ENCODE measurements around the gene PICK1.
"Not testable (repeated sequence)": the region's sequence is repeated elsewhere in the genome, so short reads cannot be mapped to it uniquely, and the experiment has no call there.

The PICK1 gene

DNA sequence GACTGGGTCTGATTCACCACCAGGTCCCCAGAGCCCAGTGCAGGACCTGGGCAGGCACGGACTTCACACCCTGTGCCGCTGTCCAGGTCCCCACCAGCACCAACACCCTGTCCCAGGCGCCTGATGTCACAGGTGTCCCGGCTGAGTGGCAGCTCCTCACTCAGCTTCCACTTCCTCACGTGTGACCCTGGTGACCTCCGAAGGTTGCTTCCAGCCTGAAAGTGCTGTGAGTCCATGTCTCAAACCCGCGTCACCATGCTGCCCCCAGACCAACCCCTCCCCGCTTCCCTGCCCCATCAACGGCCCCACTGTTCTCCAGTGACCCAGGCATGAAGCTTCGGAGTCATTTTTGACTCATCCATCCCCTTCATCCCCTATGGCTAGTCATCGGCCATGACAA, 25.7 kb upstream of the PICK1 start:
- no peak for DNase-seq

DNA sequence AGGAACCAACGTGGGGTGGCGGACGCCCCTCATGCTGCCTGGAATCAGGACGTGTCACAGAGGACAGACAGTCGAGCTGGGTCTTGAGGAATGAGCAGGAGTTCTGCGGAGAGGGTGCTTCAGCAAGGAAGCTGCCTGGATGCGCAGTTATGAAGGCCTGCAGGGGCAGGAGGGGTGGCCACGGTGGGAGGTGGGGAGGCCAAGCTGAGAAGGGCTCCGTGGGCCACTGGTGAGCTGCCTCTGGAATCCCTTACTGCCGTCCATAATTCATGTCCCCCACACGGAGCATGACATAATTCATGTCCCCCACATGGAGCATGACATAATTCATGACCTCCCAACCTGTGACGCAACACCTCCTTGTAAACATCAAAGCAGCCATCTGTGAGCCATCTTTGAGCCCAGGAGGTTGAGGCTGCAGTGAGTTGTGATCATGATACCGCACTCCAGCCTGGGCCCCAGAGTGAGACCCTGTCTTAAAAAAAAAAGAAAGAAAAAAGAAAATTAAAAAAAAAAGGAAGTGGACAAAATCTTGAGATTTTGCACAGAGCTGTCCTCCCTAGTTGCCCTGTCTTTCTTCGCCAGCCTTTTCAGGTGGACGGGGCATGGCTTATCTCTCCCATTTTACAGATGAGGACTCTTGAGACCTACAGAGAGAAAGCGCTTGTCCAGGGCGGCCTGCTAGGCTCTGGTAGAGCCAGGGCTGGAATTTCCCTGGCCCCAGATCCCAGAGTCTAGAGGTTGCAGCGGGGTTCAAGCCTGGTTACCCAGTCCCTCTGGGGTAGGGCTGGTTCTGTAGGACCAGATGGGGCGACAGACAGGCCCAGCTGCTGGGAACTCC, 24.3 kb upstream of the PICK1 start:
- no peak for DNase-seq

DNA sequence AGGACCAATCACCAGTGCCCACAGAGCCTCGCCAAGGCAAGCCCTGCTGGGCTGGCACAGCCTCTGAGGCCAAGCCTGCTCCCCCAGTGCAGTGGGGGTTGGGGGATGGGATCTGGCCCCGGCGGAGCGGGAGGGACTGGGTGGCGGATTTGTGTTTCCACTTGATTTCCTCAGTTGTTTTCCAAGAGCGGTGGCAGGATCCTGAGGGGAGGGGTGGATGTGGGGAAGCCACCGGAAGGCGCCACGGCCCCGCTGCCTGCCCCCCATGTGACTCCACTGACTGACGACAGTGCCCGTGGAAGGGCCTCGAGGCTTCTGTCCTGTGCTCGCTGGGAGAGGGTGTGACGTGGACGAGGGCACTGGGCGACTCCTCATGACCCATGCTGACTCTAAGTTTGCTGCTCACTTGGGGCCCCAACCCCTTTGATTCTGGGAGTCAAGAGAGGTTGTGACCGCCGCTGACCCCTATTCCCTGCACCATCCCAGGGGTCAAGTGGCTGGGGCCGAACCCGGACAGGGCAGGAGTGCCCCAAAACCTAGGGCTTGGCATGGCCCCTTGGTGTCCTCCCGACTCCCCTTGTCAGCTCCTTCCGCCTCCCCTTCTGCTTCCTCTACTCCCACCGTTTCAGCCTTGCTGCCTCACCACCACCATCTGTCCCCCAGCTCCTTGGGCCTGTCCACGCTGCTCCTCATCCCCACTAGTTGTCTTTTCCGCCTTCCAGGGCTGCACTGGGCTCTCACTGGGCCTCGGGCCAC, 23.5 kb upstream of the PICK1 start:
- no peak for DNase-seq

DNA sequence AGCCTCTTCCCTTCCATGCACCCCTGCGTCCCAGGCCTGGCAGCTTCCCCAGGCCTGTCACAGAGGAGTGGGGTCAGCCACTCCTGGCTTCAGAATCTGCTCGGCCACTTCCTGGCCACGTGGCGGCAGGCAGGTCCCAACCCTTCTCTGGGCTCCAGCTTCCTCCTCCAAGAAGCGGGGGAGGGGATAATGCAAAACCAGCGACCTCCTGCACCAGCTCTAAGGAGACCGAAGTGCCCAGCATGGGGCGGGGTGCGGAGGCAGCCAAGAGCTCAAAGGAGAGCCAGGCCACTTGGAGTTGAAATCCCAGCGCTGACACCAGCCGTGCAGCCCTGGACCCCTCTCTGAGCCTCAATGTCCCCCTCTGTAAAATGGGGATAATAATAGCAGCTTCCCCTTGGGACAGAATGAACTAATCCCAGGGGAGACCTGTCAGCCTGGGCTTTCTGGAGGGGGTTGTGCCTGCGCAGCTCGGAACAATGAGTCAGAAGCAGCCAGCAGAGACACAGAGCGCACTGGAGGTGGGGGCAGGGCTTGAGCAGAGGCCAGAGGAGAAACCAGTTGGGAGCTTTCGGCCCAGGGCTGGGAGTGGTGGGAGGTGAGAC, 22.8 kb upstream of the PICK1 start:
- DNase-seq: no peak

DNA sequence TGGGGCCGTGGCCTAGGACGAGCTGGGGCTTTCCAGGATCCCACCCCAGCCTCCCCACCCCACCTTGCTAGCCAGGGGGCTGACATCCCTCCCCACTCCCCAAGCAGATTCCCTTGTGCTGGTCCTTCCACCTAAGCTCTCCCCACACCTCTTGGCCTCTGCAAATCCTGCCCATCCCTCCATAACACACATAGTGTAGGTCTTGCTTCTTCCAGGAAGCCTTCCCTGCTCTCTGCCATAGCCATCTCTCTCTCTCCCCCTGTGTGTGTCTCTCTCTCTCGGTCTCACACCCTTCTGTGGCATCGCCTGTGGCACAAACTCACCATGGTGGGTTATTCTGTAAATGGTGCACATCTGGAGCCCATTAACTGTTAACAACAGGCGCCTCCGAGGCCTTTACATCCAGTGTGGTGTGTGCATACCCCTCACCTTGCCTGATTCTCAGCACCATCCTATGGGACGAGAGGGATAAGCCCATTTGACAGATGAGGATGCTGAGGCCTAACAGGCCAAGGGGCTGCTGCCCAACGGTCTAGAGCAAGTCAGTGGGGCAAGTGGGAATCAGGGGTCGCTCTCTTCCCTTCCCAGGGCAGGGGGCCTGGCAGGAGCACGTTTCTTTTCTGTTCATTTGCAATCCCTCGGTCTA, 22.2 kb upstream of the PICK1 start:
- no peak for DNase-seq

DNA sequence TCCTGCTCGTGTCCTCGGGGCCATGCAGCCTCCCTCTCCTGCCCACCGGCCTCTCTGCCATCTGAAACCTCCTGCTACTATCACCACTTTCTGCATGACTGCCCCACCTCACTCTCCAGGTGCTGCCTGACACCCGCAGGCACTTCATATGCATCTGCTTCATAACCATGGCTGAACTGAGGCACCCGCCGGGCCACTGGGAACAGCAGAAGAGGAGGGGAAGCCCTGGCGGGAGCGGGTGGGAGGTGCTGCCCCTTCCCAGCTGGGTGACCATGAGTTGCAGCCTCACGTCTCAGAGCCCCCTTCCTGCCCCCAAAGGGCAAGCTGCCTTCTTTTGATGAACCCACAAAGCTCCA, 21.7 kb upstream of the PICK1 start:
- no peak for DNase-seq

DNA sequence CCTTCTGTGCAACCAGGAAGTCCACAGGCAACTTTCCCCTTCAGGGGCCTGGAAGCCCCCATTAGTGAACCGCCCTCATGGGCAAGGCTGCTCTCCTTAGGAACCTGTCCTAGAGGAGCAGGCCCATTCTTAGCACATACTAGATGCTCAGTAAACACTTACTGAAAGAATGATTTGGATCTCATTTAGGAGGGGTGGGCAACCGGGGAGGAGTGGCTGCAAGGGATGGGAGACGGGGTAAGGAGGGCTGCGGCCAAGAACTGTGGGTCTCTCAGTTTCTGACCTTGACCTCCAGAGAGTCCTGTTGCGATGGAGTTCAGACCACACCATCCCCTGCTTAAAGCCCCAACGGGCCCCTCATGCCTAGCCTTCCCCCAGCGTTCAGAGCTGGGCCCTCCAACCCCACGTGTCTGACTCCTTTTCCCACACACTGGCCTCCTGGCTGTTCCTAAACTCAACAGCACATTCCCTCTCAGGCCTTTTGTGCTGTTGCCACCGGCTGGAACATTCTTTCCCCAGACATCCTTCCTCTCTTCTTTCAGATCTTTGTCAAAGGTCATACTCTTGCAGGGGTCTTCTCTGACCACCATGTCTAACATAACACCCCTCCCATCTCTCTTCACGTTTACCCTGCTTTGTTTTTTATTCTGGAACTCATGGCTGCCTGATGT, 20.7 kb upstream of the PICK1 start:
- no peak for DNase-seq

DNA sequence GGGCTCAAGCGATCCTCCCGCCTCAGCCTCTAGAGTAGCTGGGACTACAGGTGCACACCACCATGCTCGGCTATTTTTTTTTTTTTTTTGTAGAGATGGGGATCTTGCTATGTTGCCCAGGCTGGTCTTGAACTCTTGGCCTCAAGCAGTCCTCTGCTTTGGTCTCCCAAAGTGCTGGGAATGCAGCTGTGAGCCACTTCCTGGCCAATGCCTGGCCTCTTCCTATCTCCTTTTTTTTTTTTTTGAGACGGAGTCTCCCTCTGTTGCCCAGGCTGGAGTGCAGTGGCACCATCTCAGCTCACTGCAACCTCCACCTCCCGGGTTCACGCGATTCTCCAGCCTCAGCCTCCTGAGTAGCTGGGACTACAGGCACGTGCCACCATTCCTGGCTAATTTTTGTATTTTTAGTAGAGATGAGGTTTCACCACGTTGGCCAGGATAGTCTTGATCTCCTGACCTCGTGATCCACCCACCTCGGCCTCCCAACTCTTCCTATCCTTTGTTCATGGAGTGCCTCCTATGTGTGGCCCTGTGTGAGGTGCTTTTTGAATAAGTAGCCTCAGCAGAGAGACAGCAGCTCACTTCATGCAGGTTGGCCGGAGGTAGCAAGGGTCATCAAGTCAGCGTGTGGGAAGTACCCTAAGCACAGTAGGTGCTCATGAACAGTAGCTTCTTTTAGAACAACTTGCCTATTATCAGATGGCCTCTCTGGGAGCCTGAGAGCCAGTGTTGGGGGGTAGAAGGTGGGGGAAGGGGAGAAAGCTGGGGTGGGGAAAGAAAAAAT, 19.6 kb upstream of the PICK1 start:
- DNase-seq: not testable (repeated sequence)

DNA sequence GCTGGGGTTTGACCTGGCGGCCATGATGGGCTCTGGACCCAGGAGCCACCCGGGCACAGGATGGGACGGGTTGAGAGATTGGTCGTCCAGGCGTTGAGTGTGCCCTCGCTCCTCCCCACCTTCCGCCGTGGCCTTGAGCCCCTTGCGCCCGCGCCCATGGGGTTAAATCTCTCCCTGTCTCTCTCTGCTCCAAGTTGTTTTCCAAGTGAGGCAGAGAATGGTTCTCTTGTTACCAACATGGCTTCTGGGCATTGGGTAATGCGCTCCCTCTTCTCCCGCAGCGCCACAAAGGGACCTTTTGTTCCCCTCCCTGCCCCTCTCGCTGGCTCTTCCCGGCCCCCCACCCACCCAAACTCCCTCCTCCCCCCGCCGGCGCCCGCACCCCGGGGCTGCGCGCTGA, 18.8 kb upstream of the PICK1 start:
- DNase-seq: no peak

DNA sequence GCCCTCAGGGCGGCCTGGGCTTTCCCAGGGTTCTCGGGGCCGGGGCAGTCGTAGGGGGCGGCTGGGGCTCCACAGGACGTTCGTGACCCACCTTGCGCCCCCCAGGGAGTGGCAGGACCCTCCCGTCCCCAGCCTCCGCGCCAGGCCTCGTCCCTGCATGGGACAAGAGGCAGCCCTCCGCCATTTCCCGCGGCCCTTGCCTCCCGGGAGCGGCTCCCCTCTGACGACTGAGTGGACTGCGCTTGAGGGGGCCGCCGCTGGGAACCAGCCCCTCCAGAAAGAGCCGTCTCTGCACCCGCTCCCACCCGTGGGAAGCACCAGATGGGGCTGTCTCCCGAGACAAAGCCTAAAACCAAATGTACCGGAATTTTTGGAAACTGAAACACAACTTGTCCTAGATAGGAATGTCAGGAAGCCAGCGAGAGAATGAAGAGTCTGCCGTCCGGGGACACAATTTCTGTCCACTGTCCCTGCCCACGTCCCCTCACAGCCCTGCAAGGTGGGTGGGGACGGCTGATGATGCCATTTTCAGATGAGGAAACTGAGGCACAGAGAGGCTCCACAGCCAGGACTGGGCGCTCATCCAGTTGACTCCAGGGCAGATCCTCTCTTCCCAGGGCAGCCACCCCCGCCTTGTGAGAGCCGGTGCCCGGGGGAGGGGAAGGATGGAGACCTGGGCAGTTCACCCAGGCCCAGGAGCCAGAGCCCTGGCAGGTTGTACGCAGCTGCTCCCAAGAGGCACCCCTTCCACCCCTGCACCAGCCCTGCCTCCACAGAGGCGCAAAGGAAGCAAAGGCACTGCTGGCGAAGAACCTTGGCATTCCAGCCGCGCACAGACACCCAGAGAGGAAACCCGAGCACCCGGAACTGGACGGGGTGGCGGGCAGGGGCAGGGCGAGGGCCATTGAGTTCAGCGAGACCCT, 18.1 kb upstream of the PICK1 start:
- no peak for DNase-seq

DNA sequence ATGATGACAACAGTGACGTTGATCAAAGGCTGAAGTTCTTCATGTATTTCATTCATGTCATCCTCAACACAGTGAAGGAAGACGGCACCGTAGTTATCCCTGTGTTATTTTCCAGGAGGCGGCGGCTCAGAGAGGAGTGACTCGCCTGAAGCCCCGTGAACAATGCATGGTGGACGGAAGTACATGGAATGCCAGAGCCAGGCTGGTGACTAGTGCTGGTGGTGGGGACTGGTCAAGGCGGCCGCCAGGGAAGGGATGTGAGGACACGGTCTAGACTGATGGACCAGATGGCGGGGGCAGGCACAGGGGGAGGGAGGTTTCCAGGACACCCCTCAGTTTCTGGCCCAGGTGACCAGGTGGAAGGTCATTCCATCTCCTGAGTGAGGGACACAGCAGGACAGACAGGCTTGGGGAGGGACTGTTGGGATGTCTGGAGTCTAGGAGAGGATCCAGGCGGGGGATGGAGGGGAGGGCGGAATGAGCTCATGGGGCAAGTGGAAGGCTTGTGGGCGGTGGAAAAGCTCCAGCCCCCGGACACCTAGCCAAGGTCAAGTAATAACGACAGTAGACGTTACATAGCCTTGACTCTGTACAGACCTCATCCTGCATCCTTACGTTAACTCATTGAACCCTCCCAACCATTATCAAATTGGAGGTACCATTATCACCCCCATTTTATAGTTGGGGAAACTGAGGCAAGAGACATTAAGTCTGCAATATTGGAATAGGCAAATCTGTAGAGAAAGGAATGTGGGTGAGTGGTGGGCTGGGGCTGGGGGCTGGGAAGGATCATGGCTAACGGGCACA, 16.0 kb upstream of the PICK1 start:
- no peak for DNase-seq

DNA sequence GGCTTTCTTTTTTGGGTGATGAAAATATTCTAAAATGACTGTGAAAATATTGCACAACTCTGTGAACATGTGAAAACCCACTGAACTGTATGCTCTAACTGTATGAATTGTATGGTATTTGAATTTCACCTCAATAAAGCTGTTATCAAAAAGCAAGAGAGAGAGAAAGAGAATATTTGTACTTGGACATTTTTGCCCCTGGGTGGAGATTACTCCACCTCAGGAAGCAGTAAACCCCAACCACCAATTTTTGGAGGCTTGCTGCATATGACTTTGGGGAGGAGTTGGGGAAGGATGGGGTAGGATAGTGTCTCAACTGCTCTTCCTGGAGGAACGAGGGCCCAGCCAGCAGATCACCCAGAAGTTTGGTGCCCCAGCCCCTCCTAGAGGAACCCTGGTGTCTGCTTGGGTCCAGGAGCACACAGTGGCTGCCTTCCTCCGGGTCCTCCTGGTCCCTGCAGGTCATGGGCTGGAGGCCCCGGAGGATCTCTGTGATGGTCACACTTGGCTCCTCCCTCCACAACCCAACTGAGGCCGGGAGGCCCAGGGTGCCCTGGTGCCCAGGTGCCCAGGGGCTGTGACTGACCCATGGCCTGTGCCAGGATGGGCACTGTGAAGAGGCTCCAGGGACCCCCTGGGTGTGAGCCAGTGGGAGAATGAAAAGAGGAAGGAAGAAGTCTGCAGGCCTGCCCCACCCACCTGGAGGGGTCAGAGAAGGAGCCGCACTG, 15.3 kb upstream of the PICK1 start:
- DNase-seq: no peak

DNA sequence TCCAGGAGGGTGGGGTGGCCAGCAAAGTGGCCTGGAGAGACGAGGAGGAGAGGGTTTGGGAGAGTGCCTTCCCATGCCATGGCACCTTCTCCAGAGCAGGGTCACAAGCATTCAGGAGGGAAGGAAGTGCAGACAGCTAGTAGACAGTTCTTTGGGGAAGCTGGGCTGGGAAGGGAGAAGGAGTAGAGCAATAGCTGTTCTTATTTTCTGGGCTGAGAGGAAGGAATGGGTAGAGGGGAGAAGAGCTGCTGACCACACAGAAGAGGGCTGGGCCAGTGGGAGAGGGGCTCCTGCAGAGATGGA, 14.8 kb upstream of the PICK1 start:
- no peak for DNase-seq

DNA sequence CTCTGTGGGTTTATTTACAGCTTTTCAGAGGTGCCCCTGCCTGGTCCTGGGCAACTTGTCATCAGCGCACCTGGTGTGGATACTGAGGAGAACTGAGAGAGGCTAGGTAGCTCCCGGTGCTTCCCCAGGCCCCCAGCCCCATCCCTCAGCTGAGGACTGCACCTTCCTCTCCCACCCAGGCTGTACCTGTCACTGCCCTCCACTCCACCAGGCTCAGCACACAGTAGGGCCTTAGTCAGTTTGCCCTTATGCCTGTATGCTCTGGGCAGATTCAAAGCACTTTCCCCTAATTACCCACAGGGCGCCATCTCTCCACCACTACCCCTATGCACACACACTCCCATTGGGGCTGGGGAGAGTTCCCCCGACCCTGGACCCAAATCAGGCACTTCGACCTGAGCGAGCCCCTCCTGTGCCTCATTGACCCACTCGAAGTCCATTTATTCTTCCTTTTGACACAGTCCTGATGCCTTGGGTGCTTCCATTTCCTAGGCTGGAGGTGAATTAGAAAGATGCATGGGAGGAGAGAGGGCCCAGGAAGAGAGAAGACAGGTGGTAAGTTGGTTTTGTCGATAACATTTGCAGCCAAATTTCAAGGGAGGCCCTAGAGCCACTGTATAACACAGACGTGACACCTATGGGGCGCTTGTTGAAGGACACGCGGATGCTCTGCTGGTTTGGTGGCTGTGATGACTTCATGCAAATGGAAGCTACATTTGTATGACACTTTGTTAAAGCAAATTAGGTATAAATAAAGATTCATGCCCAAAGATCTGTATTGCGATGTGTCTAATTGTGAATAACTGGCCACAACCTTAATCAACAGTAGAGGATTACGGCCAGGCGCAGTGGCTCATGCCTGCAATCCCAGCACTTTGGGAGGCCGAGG, 13.8 kb upstream of the PICK1 start:
- DNase-seq: no peak

DNA sequence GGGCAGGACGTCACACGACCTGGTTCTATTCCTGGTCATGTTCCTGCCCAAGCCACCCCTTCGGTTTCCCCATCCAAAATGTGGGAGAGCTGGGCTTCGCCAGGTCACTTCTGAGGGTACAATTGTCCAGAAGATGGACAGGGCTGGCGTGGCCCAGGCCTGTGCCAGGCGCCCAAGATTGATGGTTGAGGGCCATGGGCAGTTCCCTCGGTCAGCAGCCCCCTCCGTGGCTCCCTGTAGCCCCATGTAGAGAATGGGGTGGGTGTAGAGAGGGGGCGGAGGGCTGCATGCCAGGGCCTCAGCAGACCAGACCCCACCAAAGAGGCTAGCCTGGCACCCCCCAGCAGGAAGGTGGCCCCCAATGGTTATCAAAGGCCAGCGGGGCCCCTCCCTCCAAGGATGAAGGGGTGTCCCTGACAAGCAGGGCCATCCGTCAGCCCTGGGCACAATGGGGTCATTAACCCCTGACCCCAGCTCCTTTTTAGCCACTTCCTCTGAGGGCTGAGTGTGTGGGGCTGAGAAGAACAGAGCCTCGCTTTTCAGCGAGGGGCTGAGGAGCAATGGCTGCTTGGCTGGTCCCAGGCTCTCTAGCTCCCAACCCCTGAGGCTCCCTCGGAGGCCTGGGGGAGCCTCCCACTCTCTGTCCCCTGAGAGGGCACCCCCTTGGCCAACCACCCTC, 11.0 kb upstream of the PICK1 start:
- DNase-seq: no peak

DNA sequence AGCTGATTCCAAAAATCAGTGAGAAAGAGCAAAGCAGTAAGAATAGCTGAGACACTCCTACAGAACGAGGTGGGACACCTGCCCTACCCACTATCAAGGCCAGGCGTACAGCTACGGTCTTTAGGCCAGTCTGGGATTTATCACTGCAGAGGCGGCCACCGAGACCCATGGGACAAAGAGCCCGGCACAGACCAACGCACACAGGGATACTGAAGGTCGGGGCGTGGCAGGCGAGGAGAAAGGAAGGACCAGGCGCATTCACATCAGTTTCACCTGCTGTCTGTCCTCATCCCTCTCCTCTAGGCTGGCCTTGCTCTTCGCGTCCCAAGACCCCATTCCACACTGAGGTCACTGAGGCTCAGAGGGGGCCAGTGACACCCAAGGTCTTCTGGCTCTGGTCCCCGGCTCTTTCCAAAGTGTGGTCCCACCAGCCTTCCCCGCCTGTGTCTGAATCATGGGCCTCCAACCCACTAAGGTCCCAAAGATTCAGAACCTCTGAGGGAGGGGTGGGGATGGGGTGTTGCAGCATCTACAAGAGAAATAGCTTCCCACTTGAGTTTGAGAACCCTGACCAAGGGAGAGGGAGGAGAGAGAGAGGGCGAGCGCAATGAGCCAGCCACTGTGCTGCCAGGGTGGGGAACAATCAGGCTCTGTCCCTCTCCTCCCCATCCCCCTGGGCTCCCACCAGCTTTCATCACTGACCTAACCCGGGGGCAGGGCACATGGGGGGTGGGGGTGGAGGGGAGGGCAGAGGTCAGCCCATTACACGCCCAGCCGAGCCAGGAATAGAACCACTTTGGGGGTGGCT, 7.2 kb upstream of the PICK1 start:
- DNase-seq: no peak

DNA sequence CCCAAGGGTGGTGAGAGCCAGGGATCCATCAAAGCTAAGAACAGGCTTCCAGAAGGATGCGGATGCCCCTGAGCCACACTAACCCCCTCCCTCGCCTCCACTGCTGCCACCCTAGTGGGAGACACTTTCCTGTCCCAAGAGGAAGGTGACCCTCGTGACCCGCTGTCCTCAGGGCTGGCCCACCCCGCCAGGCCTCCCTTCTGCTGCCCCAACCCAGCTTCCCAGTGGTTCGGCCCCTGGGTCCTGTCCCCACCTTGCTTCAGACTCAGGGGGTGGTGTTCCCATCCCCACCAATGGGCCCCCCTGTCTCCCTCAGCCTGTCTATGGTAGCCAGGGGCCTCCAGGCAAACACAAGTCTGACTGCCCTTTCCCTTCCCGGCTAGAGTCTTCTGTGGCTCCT, 6.5 kb upstream of the PICK1 start:
- DNase-seq: no peak

Measured in activated CD8-positive, alpha-beta memory T cell treated with anti-CD3 and anti-CD28 coated beads, Interleukin-2, amount 50 U/mL, for 48 hours (primary cell).